ENCODE data around the gene MET. TPM values are rescaled to one million over a fixed set of nuclear protein-coding genes. Genes with fewer than 3 reads are reported as not detected.

MET gene
- total and polyA plus RNA-seq, 4 donors = 10.2 to 41.9 (median 25.4) TPM

DNA sequence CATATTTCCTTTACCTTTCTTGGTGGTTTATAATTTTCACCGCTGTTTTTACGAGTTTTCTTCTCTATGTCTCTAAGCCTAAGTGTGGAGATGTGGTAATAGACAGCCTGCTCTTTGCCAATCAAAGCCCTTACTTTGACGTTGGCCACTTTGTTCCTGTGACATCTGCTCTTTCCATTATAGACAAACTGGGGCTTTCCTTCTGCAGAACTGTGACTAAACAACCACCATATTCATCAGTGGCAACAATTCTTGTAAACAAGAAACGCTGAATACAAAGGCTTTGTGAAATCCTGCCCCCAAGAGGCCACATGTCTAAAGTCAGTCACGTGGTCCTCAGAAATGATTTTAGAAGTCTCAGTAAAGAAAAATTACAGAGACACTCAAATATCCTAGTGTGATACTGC is 130.8 kb downstream of the MET start:
- Histone ChIP-seq H3K4me3 (ENCODE audit: low read depth in 1 of 3, low read length in 3 of 3) (no peak overlapping the region), H3K9ac (ENCODE audit: low read depth in 1 of 2, low read length in 2 of 2) (no peak overlapping the region), H3K36me3 (ENCODE audit: control insufficient read depth in 4 of 4, insufficient read depth in 3 of 4, low read depth in 1 of 4, low read length in 3 of 4) (no peaks in the 10 kb centered on the region), H3K27me3 (ENCODE audit: control insufficient read depth in 4 of 4, insufficient read depth in 4 of 4, low read length in 3 of 4) (no peaks in the 10 kb centered on the region), H3K27ac (ENCODE audit: low read depth in 1 of 2, low read length in 2 of 2) (no peak overlapping the region), H3K4me1 (ENCODE audit: control insufficient read depth in 4 of 4, insufficient read depth in 4 of 4, low read length in 3 of 4) (peaks cover 11 to 39% (median 20%) of the 10 kb centered on the region in 4 donors), H3K9me3 (ENCODE audit: control insufficient read depth in 4 of 4, low read length in 3 of 4) (no peaks in the 10 kb centered on the region)
- 41% methylated on average over 5 of the region's 5 CpGs for WGBS
- DNase-seq (ENCODE audit: low spot score) = no peak
- TF ChIP-seq, protein P1, sequence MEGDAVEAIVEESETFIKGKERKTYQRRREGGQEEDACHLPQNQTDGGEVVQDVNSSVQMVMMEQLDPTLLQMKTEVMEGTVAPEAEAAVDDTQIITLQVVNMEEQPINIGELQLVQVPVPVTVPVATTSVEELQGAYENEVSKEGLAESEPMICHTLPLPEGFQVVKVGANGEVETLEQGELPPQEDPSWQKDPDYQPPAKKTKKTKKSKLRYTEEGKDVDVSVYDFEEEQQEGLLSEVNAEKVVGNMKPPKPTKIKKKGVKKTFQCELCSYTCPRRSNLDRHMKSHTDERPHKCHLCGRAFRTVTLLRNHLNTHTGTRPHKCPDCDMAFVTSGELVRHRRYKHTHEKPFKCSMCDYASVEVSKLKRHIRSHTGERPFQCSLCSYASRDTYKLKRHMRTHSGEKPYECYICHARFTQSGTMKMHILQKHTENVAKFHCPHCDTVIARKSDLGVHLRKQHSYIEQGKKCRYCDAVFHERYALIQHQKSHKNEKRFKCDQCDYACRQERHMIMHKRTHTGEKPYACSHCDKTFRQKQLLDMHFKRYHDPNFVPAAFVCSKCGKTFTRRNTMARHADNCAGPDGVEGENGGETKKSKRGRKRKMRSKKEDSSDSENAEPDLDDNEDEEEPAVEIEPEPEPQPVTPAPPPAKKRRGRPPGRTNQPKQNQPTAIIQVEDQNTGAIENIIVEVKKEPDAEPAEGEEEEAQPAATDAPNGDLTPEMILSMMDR (IDR thresholded peaks at IDR 0.05; ENCODE audit: low read depth, low read length, missing input control) = peak; percentile 37
- TF ChIP-seq RXRA (IDR thresholded peaks at IDR 0.05) = no peak
- no peak for TF ChIP-seq EGR1 (IDR thresholded peaks at IDR 0.05; ENCODE audit: low read depth in 2 of 2)
- TF ChIP-seq YY1 (IDR thresholded peaks at IDR 0.05) = no peak
- no peak for TF ChIP-seq SP1 (IDR thresholded peaks at IDR 0.05)
- no peak for TF ChIP-seq GABPA (IDR thresholded peaks at IDR 0.05 in 1 of 2, conservative IDR thresholded peaks at IDR 0.05 in 1 of 2)
- no peak for TF ChIP-seq HNF4G (IDR thresholded peaks at IDR 0.05)
- TF ChIP-seq, protein P2, sequence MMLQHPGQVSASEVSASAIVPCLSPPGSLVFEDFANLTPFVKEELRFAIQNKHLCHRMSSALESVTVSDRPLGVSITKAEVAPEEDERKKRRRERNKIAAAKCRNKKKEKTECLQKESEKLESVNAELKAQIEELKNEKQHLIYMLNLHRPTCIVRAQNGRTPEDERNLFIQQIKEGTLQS (IDR thresholded peaks at IDR 0.05) = no peak
- TF ChIP-seq, protein P3, sequence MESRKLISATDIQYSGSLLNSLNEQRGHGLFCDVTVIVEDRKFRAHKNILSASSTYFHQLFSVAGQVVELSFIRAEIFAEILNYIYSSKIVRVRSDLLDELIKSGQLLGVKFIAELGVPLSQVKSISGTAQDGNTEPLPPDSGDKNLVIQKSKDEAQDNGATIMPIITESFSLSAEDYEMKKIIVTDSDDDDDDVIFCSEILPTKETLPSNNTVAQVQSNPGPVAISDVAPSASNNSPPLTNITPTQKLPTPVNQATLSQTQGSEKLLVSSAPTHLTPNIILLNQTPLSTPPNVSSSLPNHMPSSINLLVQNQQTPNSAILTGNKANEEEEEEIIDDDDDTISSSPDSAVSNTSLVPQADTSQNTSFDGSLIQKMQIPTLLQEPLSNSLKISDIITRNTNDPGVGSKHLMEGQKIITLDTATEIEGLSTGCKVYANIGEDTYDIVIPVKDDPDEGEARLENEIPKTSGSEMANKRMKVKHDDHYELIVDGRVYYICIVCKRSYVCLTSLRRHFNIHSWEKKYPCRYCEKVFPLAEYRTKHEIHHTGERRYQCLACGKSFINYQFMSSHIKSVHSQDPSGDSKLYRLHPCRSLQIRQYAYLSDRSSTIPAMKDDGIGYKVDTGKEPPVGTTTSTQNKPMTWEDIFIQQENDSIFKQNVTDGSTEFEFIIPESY (IDR thresholded peaks at IDR 0.05) = no peak
- TF ChIP-seq FOXA2 (IDR thresholded peaks at IDR 0.05) = peak; percentile 63
- no peak for TF ChIP-seq FOXA1 (IDR thresholded peaks at IDR 0.05)
- TF ChIP-seq HNF4A (conservative IDR thresholded peaks at IDR 0.05) = peak in 1 of 2 donors; percentile 15
- TF ChIP-seq RAD21 (IDR thresholded peaks at IDR 0.05) = peak; percentile 72 to 73
- TF ChIP-seq, protein P4, sequence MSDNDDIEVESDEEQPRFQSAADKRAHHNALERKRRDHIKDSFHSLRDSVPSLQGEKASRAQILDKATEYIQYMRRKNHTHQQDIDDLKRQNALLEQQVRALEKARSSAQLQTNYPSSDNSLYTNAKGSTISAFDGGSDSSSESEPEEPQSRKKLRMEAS (IDR thresholded peaks at IDR 0.05) = no peak
- TF ChIP-seq JUND (IDR thresholded peaks at IDR 0.05) = no peak
- no peak for TF ChIP-seq NR2F2 (IDR thresholded peaks at IDR 0.05)

DNA sequence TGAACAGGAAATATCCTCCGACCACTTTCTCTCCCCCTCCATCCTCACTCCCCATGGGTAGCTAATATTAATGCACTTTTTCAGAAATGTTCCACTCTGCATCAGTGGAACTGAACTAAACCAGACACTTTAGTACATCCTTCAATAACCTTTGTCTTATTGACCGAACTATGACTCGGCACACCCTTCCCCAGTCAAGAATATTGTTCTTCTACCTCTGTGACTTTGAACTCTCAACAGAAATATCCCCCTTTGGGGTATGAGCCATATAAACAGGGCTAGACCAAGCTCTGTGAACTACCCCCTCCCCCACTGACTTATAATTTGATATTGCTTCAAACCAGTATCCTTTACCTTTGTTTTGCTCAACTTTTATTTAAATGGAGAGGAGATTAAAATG is 132.5 kb downstream of the MET start:
- H3K4me3 ChIP-seq (ENCODE audit: low read depth in 1 of 3, low read length in 3 of 3) = no peak overlapping the region

More for the DNA sequence above, 132.5 kb downstream of the MET start:
- no peak overlapping the region for H3K9ac ChIP-seq (ENCODE audit: low read depth in 1 of 2, low read length in 2 of 2)
- H3K9me3 ChIP-seq (ENCODE audit: control insufficient read depth in 4 of 4, low read length in 3 of 4) = no peaks in the 10 kb centered on the region
- no peaks in the 10 kb centered on the region for H3K36me3 ChIP-seq (ENCODE audit: control insufficient read depth in 4 of 4, insufficient read depth in 3 of 4, low read depth in 1 of 4, low read length in 3 of 4)
- DNase-seq (ENCODE audit: low spot score) = no peak
- H3K27me3 ChIP-seq (ENCODE audit: control insufficient read depth in 4 of 4, insufficient read depth in 4 of 4, low read length in 3 of 4) = no peaks in the 10 kb centered on the region
- TF ChIP-seq NR2F2 (IDR thresholded peaks at IDR 0.05) (no peak), FOXA2 (IDR thresholded peaks at IDR 0.05) (no peak), HNF4G (IDR thresholded peaks at IDR 0.05) (no peak), RXRA (IDR thresholded peaks at IDR 0.05) (peak in 1 of 2 donors; percentile 0), SP1 (IDR thresholded peaks at IDR 0.05) (no peak)
- 57% methylated on average over 3 of the region's 3 CpGs for WGBS
- peak overlapping the region; percentile 41 to 83 for H3K27ac ChIP-seq (ENCODE audit: low read depth in 1 of 2, low read length in 2 of 2)
- peaks cover 11 to 46% (median 28%) of the 10 kb centered on the region in 4 donors for H3K4me1 ChIP-seq (ENCODE audit: control insufficient read depth in 4 of 4, insufficient read depth in 4 of 4, low read length in 3 of 4)
